Ascending aorta (tissue), 2 donors: ENCODE data around the gene HOXB5. TPM values are rescaled to one million over a fixed set of nuclear protein-coding genes. Genes with fewer than 3 reads are reported as not detected.

Experiments used
- DNase-seq, 2 donors: peaks; one replicate each; pipeline ENCODE4 v3.0.0-alpha.2; 2019; ENCODE audit warnings: low spot score in 2 of 2
- H3K27ac ChIP-seq, 2 donors: fragments of 200-600 bp; sonication (generic); one replicate each; pipeline ENCODE4 v1.5.1; 2016 to 2017; ENCODE audit warnings: mild to moderate bottlenecking in 1 of 2
- H3K27me3 ChIP-seq: fragments of 200-600 bp; sonication (generic); one replicate; pipeline ENCODE4 v1.5.1; 2017
- H3K36me3 ChIP-seq, 2 donors: fragments of 200-600 bp; sonication (generic); one replicate each; pipeline ENCODE4 v1.5.1; 2016
- H3K4me1 ChIP-seq, 2 donors: fragments of 200-600 bp; sonication (generic); one replicate each; pipeline ENCODE4 v1.5.1; 2016 to 2017; ENCODE audit warnings: mild to moderate bottlenecking in 1 of 2
- H3K4me3 ChIP-seq, 2 donors: fragments of 200-600 bp; sonication (generic); one replicate each; pipeline ENCODE4 v1.5.1; 2016 to 2017; ENCODE audit warnings: mild to moderate bottlenecking in 1 of 2
- H3K9me3 ChIP-seq, 2 donors: fragments of 200-600 bp; sonication (generic); one replicate each; pipeline ENCODE4 v1.5.1; 2016
- intact Hi-C: fragments of 100-400 bp; cut with DNase I; formaldehyde crosslinking; loops from one replicate; pipeline ENCODE4 v1.15.1; 2023
- total RNA-seq: library from RNA; depleted of rRNA; stranded (reverse); fragments of >200 nt; gene quantifications from one replicate; pipeline ENCODE4 v1.1.0, GENCODE V29; 2016
- TF ChIP-seq, protein P1 (sequence below), 3 experiments: fragments of 200-600 bp in 2 of 3; fragments of 450-650 bp in 1 of 3; sonication (generic) in 2 of 3; IDR thresholded peaks; one replicate each; pipeline ENCODE4 v1.5.1; 2016 to 2019; ENCODE audit warnings: antibody characterized with exemption in 3 of 3, mild to moderate bottlenecking in 1 of 3, moderate library complexity in 1 of 3

Gene HOXB5
- total RNA-seq, 1 donor from 2014 or later = 0.53 TPM

DNA sequence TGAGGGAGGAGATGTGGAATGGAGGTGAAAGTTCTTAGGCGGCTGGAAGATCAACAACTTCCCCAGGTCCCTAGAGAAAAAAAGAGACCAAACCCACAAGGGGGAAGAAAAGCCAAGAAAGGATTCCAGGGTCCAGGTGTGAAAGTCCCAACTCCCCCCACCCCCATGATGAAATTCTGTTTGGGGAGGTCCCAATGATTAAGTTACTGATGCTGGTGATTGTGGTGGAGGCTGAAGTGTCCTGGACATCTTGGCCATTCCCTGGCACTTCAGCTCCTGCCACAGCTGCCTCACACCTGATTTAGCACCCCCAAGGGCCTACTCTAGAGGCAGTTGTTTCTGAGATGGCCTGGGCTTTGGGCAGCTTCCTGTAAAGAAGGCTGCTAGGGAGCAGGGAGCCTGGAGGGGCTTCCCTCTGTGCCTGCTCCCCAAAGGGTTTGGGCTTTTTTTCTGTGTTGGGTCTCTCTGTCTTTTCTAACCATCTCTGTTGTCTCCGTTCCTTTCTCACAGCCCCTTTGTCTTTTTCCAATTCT lies 28.5 kb downstream of the HOXB5 start:
- intact Hi-C loops = no loop called here
- TF ChIP-seq, protein P1, sequence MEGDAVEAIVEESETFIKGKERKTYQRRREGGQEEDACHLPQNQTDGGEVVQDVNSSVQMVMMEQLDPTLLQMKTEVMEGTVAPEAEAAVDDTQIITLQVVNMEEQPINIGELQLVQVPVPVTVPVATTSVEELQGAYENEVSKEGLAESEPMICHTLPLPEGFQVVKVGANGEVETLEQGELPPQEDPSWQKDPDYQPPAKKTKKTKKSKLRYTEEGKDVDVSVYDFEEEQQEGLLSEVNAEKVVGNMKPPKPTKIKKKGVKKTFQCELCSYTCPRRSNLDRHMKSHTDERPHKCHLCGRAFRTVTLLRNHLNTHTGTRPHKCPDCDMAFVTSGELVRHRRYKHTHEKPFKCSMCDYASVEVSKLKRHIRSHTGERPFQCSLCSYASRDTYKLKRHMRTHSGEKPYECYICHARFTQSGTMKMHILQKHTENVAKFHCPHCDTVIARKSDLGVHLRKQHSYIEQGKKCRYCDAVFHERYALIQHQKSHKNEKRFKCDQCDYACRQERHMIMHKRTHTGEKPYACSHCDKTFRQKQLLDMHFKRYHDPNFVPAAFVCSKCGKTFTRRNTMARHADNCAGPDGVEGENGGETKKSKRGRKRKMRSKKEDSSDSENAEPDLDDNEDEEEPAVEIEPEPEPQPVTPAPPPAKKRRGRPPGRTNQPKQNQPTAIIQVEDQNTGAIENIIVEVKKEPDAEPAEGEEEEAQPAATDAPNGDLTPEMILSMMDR (IDR thresholded peaks at IDR 0.05) = no peak
- DNase-seq = no peak
- Histone ChIP-seq H3K27ac (peak overlapping the region; percentile 61 to 74), H3K4me3 (peak overlapping the region; percentile 59 to 71), H3K9me3 (no peaks in the 10 kb centered on the region), H3K36me3 (no peaks in the 10 kb centered on the region), H3K27me3 (no peaks in the 10 kb centered on the region), H3K4me1 (peaks cover 2 to 74% of the 10 kb centered on the region in 2 donors)

DNA sequence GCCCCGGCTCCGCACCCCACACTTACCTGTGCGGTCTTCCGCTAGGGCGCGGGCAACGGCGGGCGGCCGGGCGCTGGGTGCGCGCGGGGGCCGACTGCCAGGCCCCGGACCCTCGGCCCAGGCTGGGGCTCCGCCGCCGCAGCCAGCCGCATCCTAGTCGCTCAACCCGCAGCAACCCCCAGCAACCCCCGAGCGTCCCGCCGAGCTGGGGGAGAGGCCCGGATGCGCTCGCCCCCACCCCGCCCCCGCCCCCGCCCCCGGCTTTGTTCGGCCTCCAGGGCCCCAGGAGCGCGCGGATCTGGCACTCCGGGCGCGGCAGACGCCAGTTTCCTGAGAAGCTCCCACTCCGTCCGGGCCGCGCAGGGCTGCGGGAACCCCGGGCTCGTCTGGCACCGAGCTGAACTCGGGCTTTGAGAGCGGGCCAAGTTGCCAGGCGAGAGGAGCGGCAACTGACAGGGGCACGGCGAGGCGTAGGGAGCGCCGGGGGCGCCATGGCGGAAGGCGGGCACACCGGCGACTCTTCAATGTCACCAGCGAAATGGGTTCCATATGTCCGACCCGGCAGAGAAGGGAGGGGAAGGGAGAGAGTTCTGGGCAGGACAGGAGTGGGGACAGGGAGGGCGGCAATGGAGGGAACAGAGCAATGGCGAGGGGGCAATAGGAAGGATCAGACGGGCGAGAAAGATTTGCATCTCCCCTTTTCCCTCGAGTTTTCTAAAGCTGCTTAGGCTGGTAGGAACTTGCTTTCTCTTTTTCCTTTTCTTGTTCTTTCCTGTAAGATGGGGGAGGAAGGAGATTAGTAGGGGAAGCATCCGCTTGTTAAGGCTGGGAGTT lies 29.2 kb downstream of the HOXB5 start:
- peak in 1 of 2 donors; percentile 68 for DNase-seq
- TF ChIP-seq, protein P1 (IDR thresholded peaks at IDR 0.05) = no peak
- Histone ChIP-seq H3K4me3 (peak overlapping the region; percentile 59 to 71), H3K4me1 (peaks cover 0 to 74% of the 10 kb centered on the region in 2 donors), H3K27me3 (no peaks in the 10 kb centered on the region), H3K27ac (peak overlapping the region; percentile 61 to 74), H3K36me3 (no peaks in the 10 kb centered on the region), H3K9me3 (no peaks in the 10 kb centered on the region)
- intact Hi-C loops = no loop called here

DNA sequence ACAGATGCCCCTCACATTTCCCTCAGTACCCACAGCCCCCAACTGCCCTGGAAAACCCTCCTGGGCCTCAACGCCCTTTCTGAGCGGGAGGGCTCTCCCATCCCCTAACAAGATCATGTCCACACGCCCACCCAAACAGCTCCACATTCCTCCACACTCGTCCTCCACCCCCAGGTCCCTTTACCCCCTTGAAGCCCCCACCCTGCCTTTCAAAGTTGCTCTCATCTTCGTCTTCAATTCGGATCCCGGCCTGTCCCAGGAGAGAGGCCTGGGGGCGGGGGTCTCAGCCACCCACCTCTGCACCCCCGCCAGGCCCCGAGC lies 29.8 kb downstream of the HOXB5 start:
- Histone ChIP-seq H3K36me3 (no peaks in the 10 kb centered on the region), H3K4me3 (peak overlapping the region; percentile 59 to 71), H3K9me3 (no peaks in the 10 kb centered on the region), H3K27ac (peak overlapping the region; percentile 61 to 74), H3K27me3 (no peaks in the 10 kb centered on the region), H3K4me1 (peaks cover 0 to 73% of the 10 kb centered on the region in 2 donors)
- no peak for DNase-seq
- TF ChIP-seq, protein P1 (IDR thresholded peaks at IDR 0.05) = no peak
- intact Hi-C loops = no loop called here

DNA sequence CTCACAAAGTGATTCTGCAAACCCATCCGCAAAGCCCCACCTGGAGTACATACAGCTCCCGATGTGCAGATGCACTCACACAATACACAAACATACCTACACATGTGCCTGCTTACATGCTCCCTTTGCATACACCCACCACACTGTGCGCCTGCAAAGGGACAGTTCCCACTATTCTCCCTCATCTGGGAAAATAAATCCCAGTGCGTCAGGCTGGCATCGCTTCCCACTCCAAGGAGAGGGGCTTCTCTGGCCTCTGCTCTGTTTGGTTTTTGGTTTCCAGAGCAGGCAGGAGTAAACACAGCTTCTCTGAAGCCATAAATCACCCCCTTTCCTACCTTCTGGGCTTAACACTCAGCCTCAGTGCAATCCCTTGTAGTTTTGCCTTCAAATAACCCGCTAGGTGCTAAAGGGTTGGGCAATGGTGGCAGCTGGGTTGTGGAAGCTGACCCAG lies 30.2 kb downstream of the HOXB5 start:
- H3K27ac ChIP-seq = peak overlapping the region; percentile 61 to 74

DNA sequence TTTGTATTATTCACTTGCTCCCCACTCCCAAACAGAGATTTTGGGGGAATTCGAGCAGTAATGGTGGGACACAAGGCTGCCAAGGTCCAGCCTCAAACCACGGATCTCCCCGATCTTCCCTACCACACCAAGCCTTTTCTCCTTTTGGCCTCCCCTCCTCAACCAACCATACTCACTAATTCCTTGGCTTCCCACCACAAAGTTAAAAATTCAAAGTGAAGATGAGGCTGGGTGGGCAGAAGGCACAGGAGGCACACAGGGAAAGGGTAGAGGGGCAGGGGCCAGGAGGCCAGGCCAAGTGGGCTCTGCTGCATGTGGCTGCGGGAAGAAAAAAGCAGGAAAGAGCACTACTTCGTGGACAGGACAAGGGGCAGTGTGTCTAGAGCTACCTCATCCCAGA lies 30.6 kb downstream of the HOXB5 start:
- H3K36me3 ChIP-seq = no peaks in the 10 kb centered on the region
- no peak for DNase-seq
- peaks cover 5 to 74% of the 10 kb centered on the region in 2 donors for H3K4me1 ChIP-seq
- no peaks in the 10 kb centered on the region for H3K27me3 ChIP-seq
- TF ChIP-seq, protein P1 (IDR thresholded peaks at IDR 0.05) = no peak
- H3K9me3 ChIP-seq = no peaks in the 10 kb centered on the region
- no peak overlapping the region for H3K4me3 ChIP-seq
- intact Hi-C loops = no loop called here
- peak overlapping the region; percentile 30 to 61 for H3K27ac ChIP-seq

More for the DNA sequence above, 30.2 kb downstream of the HOXB5 start:
- Histone ChIP-seq H3K36me3 (no peaks in the 10 kb centered on the region), H3K4me3 (peak overlapping the region in 1 of 2 donors; percentile 71), H3K9me3 (no peaks in the 10 kb centered on the region), H3K27me3 (no peaks in the 10 kb centered on the region), H3K4me1 (peaks cover under 1 to 72% of the 10 kb centered on the region in 2 donors)
- intact Hi-C loops = no loop called here
- no peak for DNase-seq
- TF ChIP-seq, protein P1 (IDR thresholded peaks at IDR 0.05) = no peak
